ENCODE results near the gene METTL21A.

DNA sequence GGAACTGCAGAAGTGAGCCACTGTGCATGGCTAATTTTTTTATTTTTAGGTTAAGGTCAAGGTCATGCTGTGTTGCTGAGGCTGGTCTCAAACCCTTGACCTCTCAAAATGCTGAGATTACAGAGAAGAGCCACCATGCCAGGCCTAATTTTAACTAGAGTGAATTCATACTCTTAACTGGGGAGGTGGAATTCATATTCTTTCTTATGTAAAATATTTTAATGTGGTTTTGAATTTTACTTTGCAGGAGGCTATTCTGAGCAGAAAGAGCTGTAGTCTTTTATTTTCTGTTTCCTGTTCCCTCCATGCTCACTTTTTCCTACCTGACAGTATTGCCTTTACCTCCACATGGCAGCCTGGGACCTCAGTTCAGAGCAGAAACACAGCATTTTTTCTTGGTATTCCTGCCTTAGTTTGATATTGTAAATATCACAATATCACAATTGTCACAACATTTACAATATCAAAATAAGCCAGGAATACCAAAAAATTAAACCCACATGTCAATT is 49.1 kb upstream of the METTL21A start:
- TF ChIP-seq, protein P1, sequence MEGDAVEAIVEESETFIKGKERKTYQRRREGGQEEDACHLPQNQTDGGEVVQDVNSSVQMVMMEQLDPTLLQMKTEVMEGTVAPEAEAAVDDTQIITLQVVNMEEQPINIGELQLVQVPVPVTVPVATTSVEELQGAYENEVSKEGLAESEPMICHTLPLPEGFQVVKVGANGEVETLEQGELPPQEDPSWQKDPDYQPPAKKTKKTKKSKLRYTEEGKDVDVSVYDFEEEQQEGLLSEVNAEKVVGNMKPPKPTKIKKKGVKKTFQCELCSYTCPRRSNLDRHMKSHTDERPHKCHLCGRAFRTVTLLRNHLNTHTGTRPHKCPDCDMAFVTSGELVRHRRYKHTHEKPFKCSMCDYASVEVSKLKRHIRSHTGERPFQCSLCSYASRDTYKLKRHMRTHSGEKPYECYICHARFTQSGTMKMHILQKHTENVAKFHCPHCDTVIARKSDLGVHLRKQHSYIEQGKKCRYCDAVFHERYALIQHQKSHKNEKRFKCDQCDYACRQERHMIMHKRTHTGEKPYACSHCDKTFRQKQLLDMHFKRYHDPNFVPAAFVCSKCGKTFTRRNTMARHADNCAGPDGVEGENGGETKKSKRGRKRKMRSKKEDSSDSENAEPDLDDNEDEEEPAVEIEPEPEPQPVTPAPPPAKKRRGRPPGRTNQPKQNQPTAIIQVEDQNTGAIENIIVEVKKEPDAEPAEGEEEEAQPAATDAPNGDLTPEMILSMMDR (IDR thresholded peaks at IDR 0.05), result no peak
- TF ChIP-seq ZFX (IDR thresholded peaks at IDR 0.05; ENCODE audit: borderline replicate concordance), result no peak
